Endothelial cell of umbilical vein (primary cell): ENCODE data around the gene STIM1. TPM values are rescaled to one million over a fixed set of nuclear protein-coding genes. Genes with fewer than 3 reads are reported as not detected.

ENCODE experiments used
- BruUV-seq: library from RNA; stranded (reverse); fragments of 400-500 nt; replicated peaks from 2 replicates; lab custom pipeline; 2021; lab: Mats Ljungman, UMichigan
- CTCF ChIA-PET: fragments of 300-600, 350-600 bp; sonication (Branson Sonifier 250); formaldehyde crosslinking; loops from one replicate; lab custom pipeline; 2021; ENCODE audit warnings: antibody characterized with exemption, inconsistent platforms; lab: Charles Lee
- POLR2A ChIA-PET: fragments of 300-600, 350-600 bp; sonication (Branson Sonifier 250); formaldehyde crosslinking; loops from one replicate; lab custom pipeline; 2021; ENCODE audit warnings: antibody characterized with exemption, inconsistent platforms; lab: Charles Lee
- DNase-seq: peaks from one replicate; pipeline ENCODE4 v3.0.0-alpha.2; 2011; ENCODE audit warnings: low read depth, low spot score
- FAIRE-seq: peaks from 2 replicates; lab custom pipeline; 2011; peaks lifted over from hg19 to GRCh38; lab: Jason Lieb, UNC
- H2AFZ ChIP-seq: 2 replicates; pipeline ENCODE4 v1.6.0; 2012; ENCODE audit warnings: low read depth, low read length, control low read depth, inconsistent platforms
- H3K27ac ChIP-seq: 2 replicates; pipeline ENCODE4 v1.5.1; 2011; ENCODE audit warnings: low read depth, mild to moderate bottlenecking, control low read depth, low read length, moderate library complexity; ENCODE audit not compliant: insufficient read depth
- H3K27me3 ChIP-seq, 2 experiments: 2 replicates each; pipeline versions ENCODE4 v1.6.0 to v1.6.1; 2011; ENCODE audit warnings: low read length in 2 of 2, mixed read lengths in 1 of 2; ENCODE audit not compliant: control insufficient read depth in 2 of 2, insufficient read depth in 2 of 2
- H3K36me3 ChIP-seq, 2 experiments: 2 replicates in 1 of 2; 3 replicates in 1 of 2; pipeline ENCODE4 v1.5.1; 2011; ENCODE audit warnings: low read length in 2 of 2, mild to moderate bottlenecking in 1 of 2, moderate library complexity in 1 of 2; ENCODE audit not compliant: control insufficient read depth in 2 of 2, insufficient read depth in 2 of 2; ENCODE audit errors: extremely low read depth in 1 of 2
- H3K4me1 ChIP-seq: 3 replicates; pipeline ENCODE4 v1.5.1; 2011; ENCODE audit warnings: mild to moderate bottlenecking, low read length; ENCODE audit not compliant: control insufficient read depth, insufficient read depth; ENCODE audit errors: extremely low read depth
- H3K4me2 ChIP-seq: 2 replicates; pipeline ENCODE4 v1.6.1; 2011; ENCODE audit warnings: low read length, control low read depth, mixed read lengths; ENCODE audit not compliant: insufficient read depth
- H3K4me3 ChIP-seq, 3 experiments: fragments of 200-600 bp in 1 of 3; sonication (generic), shearing (Covaris generic) in 1 of 3; replicated peaks in 1 of 3; 2 replicates each; pipeline ENCODE4 v1.5.1; 2011 to 2016; ENCODE audit warnings: control low read depth in 3 of 3, low read length in 3 of 3, mild to moderate bottlenecking in 2 of 3, inconsistent platforms in 1 of 3, low read depth in 1 of 3, moderate library complexity in 1 of 3; ENCODE audit not compliant: insufficient read depth in 1 of 3
- H3K79me2 ChIP-seq: 2 replicates; pipeline ENCODE4 v1.6.0; 2012; ENCODE audit warnings: low read length, inconsistent platforms; ENCODE audit not compliant: control insufficient read depth, insufficient read depth
- H3K9ac ChIP-seq: replicated peaks from 2 replicates; pipeline ENCODE3; 2011; ENCODE audit warnings: low read length, control low read depth; ENCODE audit not compliant: insufficient read depth; ENCODE audit errors: extremely low read depth
- H3K9me1 ChIP-seq: replicated peaks from 3 replicates; pipeline ENCODE4 v1.6.0; 2011; ENCODE audit warnings: mild to moderate bottlenecking, low read length; ENCODE audit not compliant: control insufficient read depth, insufficient read depth; ENCODE audit errors: extremely low read depth
- H3K9me3 ChIP-seq: replicated peaks from 2 replicates; pipeline ENCODE4 v1.5.1; 2012; ENCODE audit warnings: low read length, inconsistent platforms; ENCODE audit not compliant: control insufficient read depth, insufficient read depth
- H4K20me1 ChIP-seq: replicated peaks from 2 replicates; pipeline ENCODE3; 2011; ENCODE audit warnings: mild to moderate bottlenecking, low read length; ENCODE audit not compliant: control insufficient read depth, insufficient read depth; ENCODE audit errors: extremely low read depth
- EZH2 ChIP-seq: IDR thresholded peaks from 2 replicates; pipeline ENCODE4 v1.6.1; 2012; ENCODE audit warnings: borderline replicate concordance, low read depth, mild to moderate bottlenecking, moderate library complexity, low read length, inconsistent platforms; ENCODE audit not compliant: severe bottlenecking
- FOS ChIP-seq: IDR thresholded peaks from 2 replicates; pipeline ENCODE4 v1.6.1; 2011; ENCODE audit warnings: mild to moderate bottlenecking, low read length, moderate library complexity, borderline replicate concordance; ENCODE audit not compliant: insufficient read depth
- GATA2 ChIP-seq: IDR thresholded peaks from 2 replicates; pipeline ENCODE4 v1.7.0; 2011; ENCODE audit warnings: low read depth, mild to moderate bottlenecking, moderate library complexity, mixed read lengths, low read length; ENCODE audit not compliant: insufficient read length, insufficient read depth
- JUN ChIP-seq: IDR thresholded peaks from 2 replicates; pipeline ENCODE4 v1.6.1; 2011; ENCODE audit warnings: borderline replicate concordance, low read depth; ENCODE audit not compliant: insufficient read length, insufficient read depth
- MAX ChIP-seq: IDR thresholded peaks from 2 replicates; pipeline ENCODE4 v1.6.1; 2011; ENCODE audit not compliant: insufficient read depth, insufficient read length
- MYC ChIP-seq: IDR thresholded peaks from one replicate; pipeline ENCODE4 v1.6.1; 2011; ENCODE audit warnings: mild to moderate bottlenecking, low read depth, low read length
- POLR2A ChIP-seq: IDR thresholded peaks from 2 replicates; pipeline ENCODE4 v1.6.1; 2012; ENCODE audit warnings: low read depth, mild to moderate bottlenecking, control low read depth, low read length
- POLR2AphosphoS5 ChIP-seq: IDR thresholded peaks from 2 replicates; pipeline ENCODE4 v1.6.1; 2012; ENCODE audit warnings: low read depth, mild to moderate bottlenecking, control low read depth, low read length, moderate library complexity; ENCODE audit not compliant: insufficient read depth
- dilution Hi-C: fragments of 300-500 bp; cut with MboI; formaldehyde crosslinking; loops from one replicate; pipeline ENCODE4 v1.15.0; 2019; ENCODE audit warnings: low sequenced_read_pairs; ENCODE audit not compliant: extremely low pct_ligation_motif_present
- intact Hi-C: fragments of 100-400 bp; cut with micrococcal nuclease; formaldehyde crosslinking; loops from one replicate; pipeline ENCODE4 v1.10.0; 2022
- polyA plus RNA-seq, 4 experiments: library from polyadenylated mRNA; depleted of rRNA in 3 of 4; stranded (reverse) in 3 of 4; unstranded in 1 of 4; fragments of >200 nt; gene quantifications; 2 replicates each; pipeline versions ENCODE4 v1.2.1 to v1.2.3, GENCODE V29; 2011 to 2012; ENCODE audit warnings: missing spikeins in 1 of 4
- total RNA-seq: library from RNA; stranded (reverse); gene quantifications from 2 replicates; pipeline ENCODE4 v1.2.3, GENCODE V29; 2021
- TF ChIP-seq, protein P1 (sequence below), 2 donors: IDR thresholded peaks; 1 replicate in 1 of 2; 2 replicates in 1 of 2; pipeline ENCODE4 v1.5.1; 2011; ENCODE audit warnings: low read length in 2 of 2, mild to moderate bottlenecking in 2 of 2, moderate library complexity in 2 of 2, control low read depth in 1 of 2, inconsistent platforms in 1 of 2, low read depth in 1 of 2; ENCODE audit not compliant: insufficient read depth in 1 of 2; ENCODE audit errors: extremely low read depth in 1 of 2

Gene STIM1
- total and polyA plus RNA-seq, 2 donors (not counting 3 experiments of a cell fraction or from before 2014, with no cell fraction given), result 32.7 to 33.4 TPM

- no peak overlapping the region for H3K9ac ChIP-seq
- POLR2A ChIA-PET, result no interaction called here
- no peak overlapping the region for H3K4me2 ChIP-seq
- no peaks in the 10 kb centered on the region for H3K36me3 ChIP-seq
- no peaks in the 10 kb centered on the region for H3K4me1 ChIP-seq
- no peak for TF ChIP-seq EZH2
- no peak for TF ChIP-seq JUN
- no peak for TF ChIP-seq MAX
- TF ChIP-seq GATA2, result no peak
- TF ChIP-seq POLR2AphosphoS5, result no peak
- TF ChIP-seq POLR2A, result no peak
- TF ChIP-seq, protein P1, sequence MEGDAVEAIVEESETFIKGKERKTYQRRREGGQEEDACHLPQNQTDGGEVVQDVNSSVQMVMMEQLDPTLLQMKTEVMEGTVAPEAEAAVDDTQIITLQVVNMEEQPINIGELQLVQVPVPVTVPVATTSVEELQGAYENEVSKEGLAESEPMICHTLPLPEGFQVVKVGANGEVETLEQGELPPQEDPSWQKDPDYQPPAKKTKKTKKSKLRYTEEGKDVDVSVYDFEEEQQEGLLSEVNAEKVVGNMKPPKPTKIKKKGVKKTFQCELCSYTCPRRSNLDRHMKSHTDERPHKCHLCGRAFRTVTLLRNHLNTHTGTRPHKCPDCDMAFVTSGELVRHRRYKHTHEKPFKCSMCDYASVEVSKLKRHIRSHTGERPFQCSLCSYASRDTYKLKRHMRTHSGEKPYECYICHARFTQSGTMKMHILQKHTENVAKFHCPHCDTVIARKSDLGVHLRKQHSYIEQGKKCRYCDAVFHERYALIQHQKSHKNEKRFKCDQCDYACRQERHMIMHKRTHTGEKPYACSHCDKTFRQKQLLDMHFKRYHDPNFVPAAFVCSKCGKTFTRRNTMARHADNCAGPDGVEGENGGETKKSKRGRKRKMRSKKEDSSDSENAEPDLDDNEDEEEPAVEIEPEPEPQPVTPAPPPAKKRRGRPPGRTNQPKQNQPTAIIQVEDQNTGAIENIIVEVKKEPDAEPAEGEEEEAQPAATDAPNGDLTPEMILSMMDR (IDR thresholded peaks at IDR 0.05; ENCODE audit: extremely low read depth in 1 of 2, insufficient read depth in 1 of 2, low read depth in 1 of 2, low read length in 2 of 2), result no peak
- no peak for TF ChIP-seq MYC
- no peak for TF ChIP-seq FOS
- dilution Hi-C loops, result no loop called here
- no peaks in the 10 kb centered on the region for H3K9me1 ChIP-seq
- FAIRE-seq (no peak), DNase-seq (no peak)
- no TSS peak for BruUV-seq
- intact Hi-C loops, result no loop called here
- CTCF ChIA-PET, result interaction anchor here (1.8 kb wide), 1 partner anchor 117 kb away, joined by 8 read pairs; the partner anchor contains the start of gene STIM1
- H3K4me3 ChIP-seq, result no peak overlapping the region
- H3K27me3 ChIP-seq, result no peaks in the 10 kb centered on the region
- no peaks in the 10 kb centered on the region for H4K20me1 ChIP-seq
- no peaks in the 10 kb centered on the region for H3K9me3 ChIP-seq
- no peak overlapping the region for H3K27ac ChIP-seq
- H3K79me2 ChIP-seq, result no peaks in the 10 kb centered on the region
- H2AFZ ChIP-seq, result no peak overlapping the region
These were observed 117.0 kb downstream of the STIM1 start for GRCh38 chr11:3972431-3972830.
